ENCODE results near the gene SLC4A2. TPM values are rescaled to one million over a fixed set of nuclear protein-coding genes. Genes with fewer than 3 reads are reported as not detected.

Gene SLC4A2
- total and polyA plus RNA-seq, 2 of the 8 experiments (the other 6 are each of a cell fraction or from before 2014, with no cell fraction given), result 72.6 to 147 TPM

GRCh38 chr7:151013733-151014497 is 45.5 kb upstream of the SLC4A2 start (continued):
- TF ChIP-seq JUND (IDR thresholded peaks at IDR 0.05; ENCODE audit: low read length) (no peak), BRCA1 (IDR thresholded peaks at IDR 0.05; ENCODE audit: low read depth, low read length) (no peak), KDM5A (IDR thresholded peaks at IDR 0.05; ENCODE audit: low read length) (no peak), CHD7 (IDR thresholded peaks at IDR 0.05; ENCODE audit: insufficient replicate concordance, low read length) (no peak), KDM4A (IDR thresholded peaks at IDR 0.05; ENCODE audit: low read depth, low read length, severe bottlenecking) (peak; percentile 27), NANOG (IDR thresholded peaks at IDR 0.05; ENCODE audit: insufficient read depth, low read depth, low read length, poor library complexity, severe bottlenecking) (no peak), CHD2 (IDR thresholded peaks at IDR 0.05; ENCODE audit: low read length) (no peak), CBX8 (IDR thresholded peaks at IDR 0.05; ENCODE audit: borderline replicate concordance, low read depth, low read length) (no peak), CREB1 (IDR thresholded peaks at IDR 0.05) (peak; percentile 95), BCL11A (IDR thresholded peaks at IDR 0.05; ENCODE audit: low read depth in 2 of 2, low read length in 2 of 2) (no peak), CBX5 (IDR thresholded peaks at IDR 0.05; ENCODE audit: low read depth, low read length) (no peak)

Measured in H1 (cell line).